ENCODE data around the gene PROX1. TPM values are rescaled to one million over a fixed set of nuclear protein-coding genes. Genes with fewer than 3 reads are reported as not detected.

The PROX1 gene
- total RNA-seq, 1 experiment from 2014 or later, result 3.8 TPM

- ChIA-PET POLR2A (no interaction called here), CTCF (interaction anchor here (0.5 kb wide), 1 partner anchor 49 kb away, joined by 3 read pairs; no protein-coding TSS in a partner anchor)
- Mint-ChIP-seq H3K27me3 (ENCODE audit: low read depth) (no peaks in the 10 kb centered on the region; the same call in 1 of the 2 replicates), H3K4me3 (no peak overlapping the region), H3K36me3 (no peaks in the 10 kb centered on the region), H3K27ac (no peak overlapping the region), H3K9me3 (no peaks in the 10 kb centered on the region), H3K4me1 (peaks cover 71% of the 10 kb centered on the region)
- ATAC-seq, result peak; percentile 21; the same call in 1 of the 2 replicates
- no peak for DNase-seq (ENCODE audit: low spot score)
- TF ChIP-seq JAZF1 (CRISPR knock-in tag; IDR thresholded peaks at IDR 0.05) (no peak), ATF2 (CRISPR knock-in tag; IDR thresholded peaks at IDR 0.05; ENCODE audit: borderline replicate concordance, low read depth) (no peak), MAX (CRISPR knock-in tag; IDR thresholded peaks at IDR 0.05) (no peak), AFF4 (CRISPR knock-in tag; IDR thresholded peaks at IDR 0.05; ENCODE audit: borderline replicate concordance) (no peak), TEAD4 (CRISPR knock-in tag; IDR thresholded peaks at IDR 0.05) (no peak), NR1H2 (CRISPR knock-in tag; IDR thresholded peaks at IDR 0.05) (no peak), TEAD1 (CRISPR knock-in tag; IDR thresholded peaks at IDR 0.05) (no peak)
Measured at GRCh38 chr1:214029796-214030195, 42.0 kb downstream of the PROX1 start.

- peak; percentile 68 for DNase-seq (ENCODE audit: low spot score)
Measured at GRCh38 chr1:214031267-214031650, 43.5 kb downstream of the PROX1 start.

GRCh38 chr1:214037468-214037867 is 49.7 kb downstream of the PROX1 start:
- Mint-ChIP-seq H3K27ac (no peak overlapping the region), H3K27me3 (ENCODE audit: low read depth) (no peaks in the 10 kb centered on the region), H3K36me3 (no peaks in the 10 kb centered on the region), H3K4me3 (no peak overlapping the region), H3K9me3 (no peaks in the 10 kb centered on the region), H3K4me1 (peaks cover 6% of the 10 kb centered on the region)
- no peak for TF ChIP-seq GTF2I (CRISPR knock-in tag; conservative IDR thresholded peaks at IDR 0.05)
- TF ChIP-seq RELA (CRISPR knock-in tag; IDR thresholded peaks at IDR 0.05; ENCODE audit: borderline replicate concordance), result no peak
- TF ChIP-seq CDX4 (CRISPR knock-in tag; IDR thresholded peaks at IDR 0.05; ENCODE audit: borderline replicate concordance), result no peak
- TF ChIP-seq HMGA2 (CRISPR knock-in tag; IDR thresholded peaks at IDR 0.05), result no peak
- TF ChIP-seq STAT6 (CRISPR knock-in tag; conservative IDR thresholded peaks at IDR 0.05; ENCODE audit: low read depth), result no peak
- ChIA-PET CTCF (no interaction called here), POLR2A (no interaction called here)
- no peak; the same call in 1 of the 2 replicates for ATAC-seq
- no peak for DNase-seq (ENCODE audit: low spot score)

More at GRCh38 chr1:214031267-214031650, 43.5 kb downstream of the PROX1 start:
- ATAC-seq, result peak; percentile 66
- Mint-ChIP-seq H3K36me3 (no peaks in the 10 kb centered on the region), H3K4me1 (peaks cover 63% of the 10 kb centered on the region), H3K27me3 (ENCODE audit: low read depth) (no peaks in the 10 kb centered on the region; the same call in 1 of the 2 replicates), H3K27ac (peak overlapping the region; percentile 72; the same call in 1 of the 2 replicates), H3K4me3 (no peak overlapping the region), H3K9me3 (no peaks in the 10 kb centered on the region)
- TF ChIP-seq ZSCAN18 (CRISPR knock-in tag; IDR thresholded peaks at IDR 0.05), result no peak
- TF ChIP-seq NR1H2 (CRISPR knock-in tag; IDR thresholded peaks at IDR 0.05), result no peak
- CTCF ChIA-PET, result interaction anchor here (0.7 to 1.0 kb wide), 2 partner anchors 42 to 53 kb away, joined by 3 to 4 read pairs; no protein-coding TSS in a partner anchor
- POLR2A ChIA-PET, result interaction anchor here (1.0 kb wide), 1 partner anchor 44 kb away, joined by 5 read pairs; the partner anchor contains the start of gene PROX1

Data from WTC11 (cell line).